Coronary artery (tissue), 2 donors: ENCODE results near the gene BPIFB4.

Experiments used
- DNase-seq: peaks from one replicate; pipeline ENCODE4 v3.0.0-alpha.2; 2017; ENCODE audit warnings: low spot score
- H3K27ac ChIP-seq, 2 donors: fragments of 200-600 bp; sonication (generic); one replicate each; pipeline ENCODE4 v1.5.1; 2016 to 2019
- H3K4me3 ChIP-seq: fragments of 200-600 bp; sonication (generic); 2 replicates; pipeline ENCODE4 v1.5.1; 2016; ENCODE audit warnings: mild to moderate bottlenecking, moderate library complexity
- TF ChIP-seq, protein P1 (sequence below): fragments of 200-600 bp; sonication (generic); IDR thresholded peaks from one replicate; pipeline ENCODE4 v1.5.1; 2019; ENCODE audit warnings: antibody characterized with exemption

BPIFB4 gene

DNA sequence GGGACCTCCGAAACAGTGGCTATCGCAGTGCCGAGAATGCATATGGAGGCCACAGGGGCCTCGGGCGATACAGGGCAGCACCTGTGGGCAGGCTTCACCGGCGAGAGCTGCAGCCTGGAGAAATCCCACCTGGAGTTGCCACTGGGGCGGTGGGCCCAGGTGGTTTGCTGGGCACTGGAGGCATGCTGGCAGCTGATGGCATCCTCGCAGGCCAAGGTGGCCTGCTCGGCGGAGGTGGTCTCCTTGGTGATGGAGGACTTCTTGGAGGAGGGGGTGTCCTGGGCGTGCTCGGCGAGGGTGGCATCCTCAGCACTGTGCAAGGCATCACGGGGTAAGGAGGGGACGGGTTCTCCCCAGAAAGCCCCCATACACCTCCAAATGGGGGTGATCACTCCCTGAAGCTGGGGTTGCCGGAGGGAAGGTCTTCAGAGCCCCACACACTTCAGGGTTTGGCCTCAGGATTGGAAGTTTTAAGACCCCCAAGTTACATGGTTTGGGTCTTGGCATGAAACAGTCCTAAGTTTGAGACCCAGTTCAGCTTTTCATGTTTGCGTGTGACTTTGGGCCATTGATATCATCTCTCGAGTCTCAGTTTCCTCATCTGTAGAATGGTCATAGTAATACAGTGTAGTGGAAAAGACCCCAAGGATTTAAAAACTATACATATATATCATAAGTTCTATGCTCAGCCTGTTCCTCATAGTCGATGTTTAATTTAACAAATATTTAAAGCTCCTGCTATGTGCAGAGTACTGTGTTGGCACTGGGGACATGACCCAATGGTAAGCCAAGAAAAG, 4.3 kb downstream of the BPIFB4 start:
- DNase-seq: no peak
- no peak overlapping the region for H3K27ac ChIP-seq

DNA sequence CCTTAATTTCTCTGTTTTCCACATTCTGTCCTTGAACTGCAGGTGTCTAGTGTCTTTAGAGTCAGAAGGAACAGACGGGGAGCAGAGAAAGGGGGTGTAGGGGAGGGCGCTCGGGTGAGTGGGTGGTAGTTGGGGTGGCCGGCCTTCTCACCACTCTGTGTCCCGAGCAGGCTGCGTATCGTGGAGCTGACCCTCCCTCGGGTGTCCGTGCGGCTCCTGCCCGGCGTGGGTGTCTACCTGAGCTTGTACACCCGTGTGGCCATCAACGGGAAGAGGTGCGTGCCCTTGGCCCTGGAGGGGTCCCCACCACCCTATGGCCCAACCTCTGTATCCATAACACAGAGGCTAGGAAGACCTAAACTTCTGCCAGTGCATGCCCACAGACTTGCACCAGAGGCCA, 5.3 kb downstream of the BPIFB4 start:
- TF ChIP-seq, protein P1, sequence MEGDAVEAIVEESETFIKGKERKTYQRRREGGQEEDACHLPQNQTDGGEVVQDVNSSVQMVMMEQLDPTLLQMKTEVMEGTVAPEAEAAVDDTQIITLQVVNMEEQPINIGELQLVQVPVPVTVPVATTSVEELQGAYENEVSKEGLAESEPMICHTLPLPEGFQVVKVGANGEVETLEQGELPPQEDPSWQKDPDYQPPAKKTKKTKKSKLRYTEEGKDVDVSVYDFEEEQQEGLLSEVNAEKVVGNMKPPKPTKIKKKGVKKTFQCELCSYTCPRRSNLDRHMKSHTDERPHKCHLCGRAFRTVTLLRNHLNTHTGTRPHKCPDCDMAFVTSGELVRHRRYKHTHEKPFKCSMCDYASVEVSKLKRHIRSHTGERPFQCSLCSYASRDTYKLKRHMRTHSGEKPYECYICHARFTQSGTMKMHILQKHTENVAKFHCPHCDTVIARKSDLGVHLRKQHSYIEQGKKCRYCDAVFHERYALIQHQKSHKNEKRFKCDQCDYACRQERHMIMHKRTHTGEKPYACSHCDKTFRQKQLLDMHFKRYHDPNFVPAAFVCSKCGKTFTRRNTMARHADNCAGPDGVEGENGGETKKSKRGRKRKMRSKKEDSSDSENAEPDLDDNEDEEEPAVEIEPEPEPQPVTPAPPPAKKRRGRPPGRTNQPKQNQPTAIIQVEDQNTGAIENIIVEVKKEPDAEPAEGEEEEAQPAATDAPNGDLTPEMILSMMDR: no peak
- DNase-seq: no peak

More for the DNA sequence above, 4.3 kb downstream of the BPIFB4 start:
- no peak overlapping the region for H3K4me3 ChIP-seq
- TF ChIP-seq, protein P1: no peak

GRCh38 chr20:33086052-33086722, 6.7 kb downstream of the BPIFB4 start:
- TF ChIP-seq, protein P1: no peak
- no peak for DNase-seq
- H3K27ac ChIP-seq: no peak overlapping the region
- H3K4me3 ChIP-seq: no peak overlapping the region

More for the DNA sequence above, 5.3 kb downstream of the BPIFB4 start:
- H3K4me3 ChIP-seq: no peak overlapping the region
- no peak overlapping the region for H3K27ac ChIP-seq

GRCh38 chr20:33091147-33091546, 11.7 kb downstream of the BPIFB4 start:
- no peak overlapping the region for H3K27ac ChIP-seq
- TF ChIP-seq, protein P1: no peak
- DNase-seq: no peak
- H3K4me3 ChIP-seq: no peak overlapping the region

DNA sequence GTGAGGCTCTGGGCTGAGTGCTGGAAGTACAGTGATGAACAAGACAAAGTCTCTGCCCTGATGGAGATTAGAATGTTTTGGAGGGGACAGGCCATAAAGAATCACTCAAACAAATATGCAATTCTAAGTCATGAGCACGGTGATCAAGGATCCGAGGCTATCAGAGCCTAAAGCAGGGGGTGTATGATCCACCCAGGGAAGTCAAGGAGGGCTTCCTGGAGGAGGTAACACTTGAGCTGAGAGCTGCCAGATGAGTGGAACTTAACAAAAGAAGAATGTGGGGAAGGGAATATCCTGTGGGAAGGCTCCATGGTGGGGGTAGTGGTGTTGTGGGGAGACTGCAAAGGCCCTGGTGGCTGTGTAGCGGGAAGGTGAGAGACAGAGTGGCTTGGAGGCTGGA, 12.2 kb downstream of the BPIFB4 start:
- TF ChIP-seq, protein P1: no peak
- DNase-seq: no peak
- Histone ChIP-seq H3K4me3 (no peak overlapping the region), H3K27ac (no peak overlapping the region)

DNA sequence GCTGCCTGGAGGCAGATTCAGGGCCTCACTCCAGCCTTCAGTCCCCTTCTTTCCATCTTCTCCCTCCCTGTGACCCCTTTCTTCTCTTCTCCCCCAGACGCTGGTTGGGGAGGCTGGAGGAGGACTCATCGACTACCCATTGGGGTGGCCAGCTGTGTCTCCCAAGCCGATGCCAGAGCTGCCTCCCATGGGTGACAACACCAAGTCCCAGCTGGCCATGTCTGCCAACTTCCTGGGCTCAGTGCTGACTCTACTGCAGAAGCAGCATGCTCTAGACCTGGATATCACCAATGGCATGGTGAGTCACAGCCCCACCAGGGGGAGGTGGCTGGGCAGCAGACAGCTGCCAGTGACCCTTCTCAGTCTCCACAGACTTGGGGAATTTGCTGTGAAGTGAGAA, 12.9 kb downstream of the BPIFB4 start:
- no peak overlapping the region for H3K27ac ChIP-seq
- no peak for DNase-seq
- TF ChIP-seq, protein P1: no peak
- H3K4me3 ChIP-seq: no peak overlapping the region

GRCh38 chr20:33093074-33093473, 13.6 kb downstream of the BPIFB4 start:
- no peak for DNase-seq
- Histone ChIP-seq H3K27ac (no peak overlapping the region), H3K4me3 (no peak overlapping the region)
- TF ChIP-seq, protein P1: no peak
